HepG2 (cell line): ENCODE measurements around the gene OBSL1. TPM values are rescaled to one million over a fixed set of nuclear protein-coding genes. Genes with fewer than 3 reads are reported as not detected.

Experiments
- ARID4A ChIP-seq: sonication (generic); formaldehyde crosslinking; IDR thresholded peaks from 2 replicates; pipeline ENCODE4 v1.5.0; 2020; ENCODE audit warnings: mild to moderate bottlenecking, missing genetic modification reagents, borderline replicate concordance
- HDAC1 ChIP-seq: sonication (generic); formaldehyde crosslinking; IDR thresholded peaks from 2 replicates; pipeline ENCODE4 v1.5.1; 2020; ENCODE audit warnings: mild to moderate bottlenecking, missing genetic modification reagents
- PHF20 ChIP-seq: sonication (generic); formaldehyde crosslinking; IDR thresholded peaks from 2 replicates; pipeline ENCODE4 v1.5.0; 2020; ENCODE audit warnings: mild to moderate bottlenecking, missing genetic modification reagents
- RFXAP ChIP-seq: sonication (generic); formaldehyde crosslinking; IDR thresholded peaks from 2 replicates; pipeline ENCODE4 v1.4.0; 2020; ENCODE audit warnings: missing genetic modification reagents, borderline replicate concordance
- TFE3 ChIP-seq: IDR thresholded peaks from 2 replicates; pipeline ENCODE4 v1.6.1; 2016
- XRCC5 ChIP-seq: fragments of 200-400 bp; formaldehyde crosslinking; optimal IDR thresholded peaks from 2 replicates; pipeline ENCODE3; 2017; ENCODE audit warnings: mild to moderate bottlenecking, low read length
- ZGPAT ChIP-seq: IDR thresholded peaks from 2 replicates; pipeline ENCODE4 v1.6.1; 2016; ENCODE audit warnings: mild to moderate bottlenecking
- ZMAT3 ChIP-seq: sonication (generic); formaldehyde crosslinking; conservative IDR thresholded peaks from 2 replicates; pipeline ENCODE4 v1.7.0; 2021; ENCODE audit warnings: missing genetic modification reagents
- ZNF124 ChIP-seq: sonication (generic); formaldehyde crosslinking; IDR thresholded peaks from 2 replicates; pipeline ENCODE4 v1.4.0; 2020; ENCODE audit warnings: missing genetic modification reagents
- ZNF30 ChIP-seq: sonication (generic); formaldehyde crosslinking; IDR thresholded peaks from 2 replicates; pipeline ENCODE4 v1.5.0; 2020; ENCODE audit warnings: mild to moderate bottlenecking, missing genetic modification reagents
- ZUFSP ChIP-seq: sonication (generic); formaldehyde crosslinking; IDR thresholded peaks from 2 replicates; pipeline ENCODE4 v1.9.0; 2021; ENCODE audit warnings: missing genetic modification reagents, mild to moderate bottlenecking, borderline replicate concordance
- polyA plus RNA-seq, 8 experiments: library from polyadenylated mRNA; depleted of rRNA in 3 of 8; stranded (reverse) in 7 of 8; unstranded in 1 of 8; fragments of >200 nt; fragmentation: Illumina TruSeq in 4 of 8; extraction: Trizol in 4 of 8; gene quantifications; 2 replicates each; pipeline versions ENCODE4 v1.2.1 to v1.2.3, GENCODE V29; 2011 to 2016; ENCODE audit warnings: low read depth in 4 of 8, missing spikeins in 1 of 8, mixed read lengths in 1 of 8; ENCODE audit not compliant: insufficient read depth in 1 of 8
- total RNA-seq, 5 experiments: library from RNA; depleted of rRNA; stranded (reverse); fragments of >200 nt; fragmentation: Illumina TruSeq; extraction: Trizol; gene quantifications; 2 replicates each; pipeline ENCODE4 v1.2.3, GENCODE V29; 2016; ENCODE audit warnings: low read depth in 1 of 5

Gene OBSL1
- total and polyA plus RNA-seq, 2 of the 13 experiments (the other 11 are each of a cell fraction or from before 2014, with no cell fraction given) = 86.7 to 218 TPM

- TF ChIP-seq TFE3 (CRISPR knock-in tag) = peak; percentile 75
- TF ChIP-seq HDAC1 (CRISPR knock-in tag) = peak; percentile 96
- peak; percentile 43 for TF ChIP-seq RFXAP (CRISPR knock-in tag)
- TF ChIP-seq ZGPAT = peak; percentile 91
- no peak for TF ChIP-seq ZUFSP (CRISPR knock-in tag)
- 0 out of 2 replicates have a peak, but pooled peaks have one; percentile 72 for TF ChIP-seq ZMAT3
- TF ChIP-seq XRCC5 = peak; percentile 86
- no peak for TF ChIP-seq ZNF30
- peak; percentile 96 for TF ChIP-seq PHF20 (CRISPR knock-in tag)
- peak; percentile 99 for TF ChIP-seq ARID4A
- peak; percentile 63; the same call in 1 of the 2 replicates for TF ChIP-seq ZNF124 (CRISPR knock-in tag)
These were observed 26.4 kb upstream of the OBSL1 start, which contains the start of gene STK11IP (continued) for GRCh38 chr2:219597552-219598307.
